HG02763 (cell line): ENCODE measurements around the gene TPSG1.
"Not testable (repeated sequence)": the region's sequence is repeated elsewhere in the genome, so short reads cannot be mapped to it uniquely, and the experiment has no call there.

Experiments used
- ATAC-seq: cut with Tn5 transposase; IDR thresholded peaks from one replicate; pipeline ENCODE4 v1.9.1; 2021; ENCODE audit warnings: mild to moderate bottlenecking, moderate library complexity; ENCODE audit not compliant: unreplicated experiment

TPSG1 gene

GRCh38 chr16:1232049-1232748 lies 7.1 kb upstream of the TPSG1 start:
- not testable (repeated sequence) for ATAC-seq

GRCh38 chr16:1231301-1231700 lies 6.2 kb upstream of the TPSG1 start:
- ATAC-seq, result not testable (repeated sequence)

GRCh38 chr16:1230471-1231212 lies 5.6 kb upstream of the TPSG1 start:
- ATAC-seq, result not testable (repeated sequence)

GRCh38 chr16:1230084-1230470 lies 5.0 kb upstream of the TPSG1 start, which contains the start of gene TPSB2:
Gene TPSB2 (minus strand): TSS chr16:1230184. CDS start chr16:1229951, 233 bp downstream.
- not testable (repeated sequence) for ATAC-seq

GRCh38 chr16:1229476-1229875 lies 4.4 kb upstream of the TPSG1 start:
- not testable (repeated sequence) for ATAC-seq

- not testable (repeated sequence) for ATAC-seq
Measured at GRCh38 chr16:1228227-1228626, 3.2 kb upstream of the TPSG1 start.

- ATAC-seq, result not testable (repeated sequence)
Measured at GRCh38 chr16:1226692-1227091, 1.6 kb upstream of the TPSG1 start.

- not testable (repeated sequence) for ATAC-seq
Measured at GRCh38 chr16:1225728-1226311, 752 bp upstream of the TPSG1 start.

- ATAC-seq, result no peak
Measured at GRCh38 chr16:1224558-1224957, 510 bp downstream of the TPSG1 start.

GRCh38 chr16:1223355-1224214 lies 1.5 kb downstream of the TPSG1 start:
- no peak for ATAC-seq

GRCh38 chr16:1222553-1223354 lies 2.3 kb downstream of the TPSG1 start:
- ATAC-seq, result no peak

GRCh38 chr16:1221628-1222552 lies 3.2 kb downstream of the TPSG1 start:
- ATAC-seq, result no peak

- ATAC-seq, result no peak
Measured at GRCh38 chr16:1220841-1221627, 4.0 kb downstream of the TPSG1 start.

GRCh38 chr16:1220098-1220728 lies 4.9 kb downstream of the TPSG1 start:
- ATAC-seq, result no peak

- ATAC-seq, result no peak
Measured at GRCh38 chr16:1218930-1219611, 6.0 kb downstream of the TPSG1 start.

- ATAC-seq, result no peak
Measured at GRCh38 chr16:1218061-1218929, 6.8 kb downstream of the TPSG1 start.
